Thoracic aorta (tissue), 2 donors: ENCODE measurements around the gene MYOF. TPM values are rescaled to one million over a fixed set of nuclear protein-coding genes. Genes with fewer than 3 reads are reported as not detected.
A peak's percentile ranks its signal among the peaks of the same experiment; 100 is the strongest.
"Not testable (repeated sequence)": the region's sequence is repeated elsewhere in the genome, so short reads cannot be mapped to it uniquely, and the experiment has no call there.

Source experiments
- ATAC-seq: fragments of 150-250 bp; one replicate; pipeline ENCODE4 v1.8.0; 2017; ENCODE audit warnings: low read depth; ENCODE audit not compliant: insufficient number of reproducible peaks, low FRiP score
- DNase-seq: peaks from one replicate; pipeline ENCODE4 v3.0.0-alpha.2; 2020; ENCODE audit warnings: low spot score
- H3K27ac ChIP-seq, 2 donors: fragments of 200-600 bp; sonication (generic); 1 replicate in 1 of 2; 2 replicates in 1 of 2; pipeline ENCODE4 v1.5.1; 2016; ENCODE audit warnings: mild to moderate bottlenecking in 2 of 2, moderate library complexity in 2 of 2
- H3K27me3 ChIP-seq: fragments of 200-600 bp; sonication (generic); replicated peaks from 2 replicates; pipeline ENCODE4 v1.6.0; 2016; ENCODE audit warnings: mild to moderate bottlenecking; ENCODE audit not compliant: insufficient read depth
- H3K36me3 ChIP-seq: fragments of 200-600 bp; sonication (generic); one replicate; pipeline ENCODE4 v1.5.1; 2016
- H3K4me1 ChIP-seq, 2 donors: fragments of 200-600 bp; sonication (generic); 1 replicate in 1 of 2; 2 replicates in 1 of 2; pipeline versions ENCODE4 v1.5.1 to v1.6.0; 2016; ENCODE audit warnings: low read depth in 2 of 2, mild to moderate bottlenecking in 1 of 2; ENCODE audit not compliant: control insufficient read depth in 1 of 2
- H3K4me3 ChIP-seq: fragments of 200-600 bp; sonication (generic); 2 replicates; pipeline ENCODE4 v1.5.1; 2016; ENCODE audit warnings: mild to moderate bottlenecking
- H3K9me3 ChIP-seq: fragments of 200-600 bp; sonication (generic); 2 replicates; pipeline ENCODE4 v1.5.1; 2016
- CTCF ChIP-seq: fragments of 200-600 bp; sonication (generic); IDR thresholded peaks from one replicate; pipeline ENCODE4 v1.5.1; 2019; ENCODE audit warnings: antibody characterized with exemption
- total RNA-seq, 2 donors: library from RNA; depleted of rRNA; stranded (reverse); fragments of >200 nt; gene quantifications; one replicate each; pipeline versions ENCODE4 v1.1.0 to v1.2.3, GENCODE V29; 2016

The MYOF gene
- total RNA-seq, 2 donors from 2014 or later = 132 to 138 TPM

DNA sequence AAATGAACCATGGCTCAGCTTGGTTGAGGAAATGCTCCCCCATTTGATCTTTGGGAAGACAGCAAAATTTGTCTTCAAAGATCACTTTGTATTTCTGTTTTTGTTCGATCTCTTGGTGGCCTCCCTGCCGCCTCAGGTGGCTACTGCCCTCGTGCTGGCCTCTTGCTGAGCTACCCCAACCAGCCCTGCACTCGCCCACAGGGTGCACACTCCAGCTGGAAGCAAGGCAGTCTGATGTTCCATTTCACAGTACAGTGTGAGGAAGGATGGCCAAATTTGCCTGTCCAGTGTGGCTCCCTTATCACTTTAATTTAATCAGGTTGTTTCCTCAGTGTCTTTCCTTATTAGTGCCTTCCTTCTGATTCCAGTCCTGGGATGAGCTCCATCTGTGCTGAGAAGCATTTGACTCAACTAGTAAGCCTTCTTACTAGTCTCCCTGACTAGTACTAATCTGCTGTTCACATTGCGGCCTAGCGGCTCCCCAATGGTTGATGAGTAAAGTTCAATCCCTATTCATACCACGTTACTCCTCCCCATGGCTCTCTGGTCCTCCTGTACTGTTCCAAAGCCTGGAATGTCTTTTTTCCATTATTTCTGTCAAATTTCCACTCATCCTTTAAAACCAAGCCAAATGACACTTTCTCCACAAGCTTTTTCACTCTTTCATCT is 8.2 kb downstream of the MYOF start:
- Histone ChIP-seq H3K27ac (peak overlapping the region; percentile 25 to 30), H3K4me1 (peaks cover 33 to 91% of the 10 kb centered on the region in 2 donors)

DNA sequence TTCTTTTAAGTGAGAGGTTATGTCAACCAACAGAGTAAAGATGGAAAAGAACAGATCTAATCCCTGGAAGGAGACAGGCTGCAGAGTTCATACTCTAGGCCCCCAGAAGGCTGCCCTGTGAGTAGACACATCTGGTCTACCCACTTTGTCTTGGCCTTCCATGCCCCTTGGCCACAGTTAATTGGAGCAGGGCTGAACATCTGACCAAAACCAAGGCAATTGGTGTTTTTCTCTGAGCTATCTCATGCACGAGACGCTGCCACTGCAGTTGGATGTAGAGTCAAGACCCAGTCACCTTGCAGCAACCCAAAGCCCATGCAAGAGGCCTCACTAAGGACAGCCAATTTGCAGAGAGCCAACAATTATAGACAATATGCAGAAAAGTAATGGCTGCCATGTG is 9.0 kb downstream of the MYOF start:
- H3K36me3 ChIP-seq = no peaks in the 10 kb centered on the region
- ATAC-seq (no peak), DNase-seq (no peak)
- no peak for TF ChIP-seq CTCF
- peak overlapping the region in 1 of 2 donors; percentile 30 for H3K27ac ChIP-seq
- no peak overlapping the region for H3K4me3 ChIP-seq
- H3K27me3 ChIP-seq = no peaks in the 10 kb centered on the region
- peaks cover 38 to 91% of the 10 kb centered on the region in 2 donors for H3K4me1 ChIP-seq
- H3K9me3 ChIP-seq = no peaks in the 10 kb centered on the region

More for the DNA sequence above, 8.2 kb downstream of the MYOF start:
- Histone ChIP-seq H3K9me3 (no peaks in the 10 kb centered on the region), H3K4me3 (no peak overlapping the region), H3K27me3 (no peaks in the 10 kb centered on the region), H3K36me3 (no peaks in the 10 kb centered on the region)
- ATAC-seq (no peak), DNase-seq (no peak)
- no peak for TF ChIP-seq CTCF

DNA sequence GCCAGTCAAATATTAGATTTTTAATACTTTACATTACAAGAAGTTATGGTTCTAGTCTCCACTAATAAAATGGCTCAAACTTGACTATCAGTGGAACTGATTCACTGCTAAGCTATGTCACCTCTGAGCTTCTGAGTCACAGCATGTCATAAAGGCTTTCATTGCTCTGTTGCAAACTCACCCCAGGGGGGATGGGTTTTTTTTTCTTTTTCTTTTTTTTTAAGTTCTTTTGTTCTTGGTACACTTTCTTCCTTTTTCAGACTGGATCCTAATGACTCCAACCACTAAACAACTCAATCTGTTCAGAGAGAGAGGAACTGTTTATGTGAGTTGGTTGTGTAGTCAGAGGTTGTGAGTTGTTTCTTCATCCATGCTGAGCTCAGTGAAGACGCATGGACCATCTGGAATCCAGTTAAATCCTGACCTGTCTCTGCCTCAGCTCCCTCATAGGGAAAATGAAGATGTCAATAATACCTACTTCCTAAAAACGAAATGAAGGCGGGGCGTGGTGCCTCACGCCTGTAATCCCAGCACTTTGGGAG is 11.0 kb downstream of the MYOF start:
- Histone ChIP-seq H3K4me1 (peaks cover 46 to 90% of the 10 kb centered on the region in 2 donors), H3K27me3 (no peaks in the 10 kb centered on the region), H3K36me3 (no peaks in the 10 kb centered on the region), H3K27ac (peak overlapping the region; percentile 64 to 65), H3K9me3 (no peaks in the 10 kb centered on the region), H3K4me3 (no peak overlapping the region)
- peak; percentile 68 for ATAC-seq
- no peak for TF ChIP-seq CTCF
- DNase-seq = no peak

GRCh38 chr10:93469454-93469853 is 12.7 kb downstream of the MYOF start:
- TF ChIP-seq CTCF = no peak
- no peaks in the 10 kb centered on the region for H3K36me3 ChIP-seq
- no peak for ATAC-seq
- H3K4me3 ChIP-seq = no peak overlapping the region
- no peaks in the 10 kb centered on the region for H3K9me3 ChIP-seq
- no peak for DNase-seq
- H3K4me1 ChIP-seq = peaks cover 59 to 89% of the 10 kb centered on the region in 2 donors
- peak overlapping the region; percentile 64 to 65 for H3K27ac ChIP-seq
- H3K27me3 ChIP-seq = no peaks in the 10 kb centered on the region

DNA sequence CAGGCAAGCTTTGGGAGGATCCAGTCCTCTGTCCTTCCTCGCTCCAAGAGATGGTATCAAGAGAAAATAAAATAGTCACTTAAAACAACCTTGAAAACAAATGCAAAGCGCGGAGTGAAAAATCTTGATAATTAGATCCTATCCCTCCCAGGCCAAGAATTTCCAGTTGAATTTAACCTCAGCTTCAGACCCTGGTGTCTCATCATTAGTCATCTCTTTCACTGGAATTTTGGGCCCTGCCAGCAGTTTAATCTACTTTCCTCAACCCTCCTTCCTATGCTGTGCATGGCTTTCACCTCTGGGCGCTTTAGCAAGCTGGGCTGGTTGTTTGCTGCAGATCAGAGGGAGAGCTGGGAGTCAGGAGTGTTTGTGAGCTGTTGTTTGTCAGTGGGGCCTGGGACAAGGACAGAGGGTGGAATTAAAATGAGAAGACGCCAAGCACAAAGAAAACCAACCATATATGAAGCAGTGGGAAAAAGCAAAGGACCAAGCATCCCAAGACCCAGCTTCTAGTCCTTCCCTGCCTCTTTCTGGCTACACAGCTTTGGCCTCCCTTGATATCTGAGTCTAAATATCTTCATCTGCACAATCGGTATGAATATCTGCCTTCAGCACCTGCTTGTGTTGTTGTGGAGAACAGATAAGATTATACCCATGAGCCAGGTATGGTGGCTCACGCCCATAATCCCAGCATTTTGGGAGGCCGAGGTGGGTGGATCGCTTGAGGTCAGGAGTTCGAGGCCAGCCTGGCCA is 13.5 kb downstream of the MYOF start:
- Histone ChIP-seq H3K27me3 (no peaks in the 10 kb centered on the region), H3K36me3 (no peaks in the 10 kb centered on the region), H3K4me3 (no peak overlapping the region), H3K4me1 (peaks cover 61 to 89% of the 10 kb centered on the region in 2 donors), H3K27ac (peak overlapping the region; percentile 64 to 65), H3K9me3 (no peaks in the 10 kb centered on the region)
- no peak for TF ChIP-seq CTCF
- ATAC-seq (no peak), DNase-seq (no peak)

GRCh38 chr10:93467635-93468034 is 14.5 kb downstream of the MYOF start:
- not testable (repeated sequence) for H3K4me3 ChIP-seq, H3K27me3 ChIP-seq, ATAC-seq, H3K9me3 ChIP-seq, H3K36me3 ChIP-seq, DNase-seq
- Histone ChIP-seq H3K4me1 (peaks cover 64 to 89% of the 10 kb centered on the region in 2 donors), H3K27ac (peak overlapping the region; percentile 64 to 65)
